Stimulated activated CD4-positive, alpha-beta T cell treated with anti-CD3 and anti-CD28 coated beads, Interleukin-4, amount 100 ng/mL, for 48 hours (primary cell): ENCODE measurements around the gene GALNT17.

Experiments
- DNase-seq, 2 donors: peaks; one replicate each; pipeline ENCODE4 v3.0.0-alpha.2; 2020; ENCODE audit warnings: low read depth in 2 of 2

The GALNT17 gene

DNA sequence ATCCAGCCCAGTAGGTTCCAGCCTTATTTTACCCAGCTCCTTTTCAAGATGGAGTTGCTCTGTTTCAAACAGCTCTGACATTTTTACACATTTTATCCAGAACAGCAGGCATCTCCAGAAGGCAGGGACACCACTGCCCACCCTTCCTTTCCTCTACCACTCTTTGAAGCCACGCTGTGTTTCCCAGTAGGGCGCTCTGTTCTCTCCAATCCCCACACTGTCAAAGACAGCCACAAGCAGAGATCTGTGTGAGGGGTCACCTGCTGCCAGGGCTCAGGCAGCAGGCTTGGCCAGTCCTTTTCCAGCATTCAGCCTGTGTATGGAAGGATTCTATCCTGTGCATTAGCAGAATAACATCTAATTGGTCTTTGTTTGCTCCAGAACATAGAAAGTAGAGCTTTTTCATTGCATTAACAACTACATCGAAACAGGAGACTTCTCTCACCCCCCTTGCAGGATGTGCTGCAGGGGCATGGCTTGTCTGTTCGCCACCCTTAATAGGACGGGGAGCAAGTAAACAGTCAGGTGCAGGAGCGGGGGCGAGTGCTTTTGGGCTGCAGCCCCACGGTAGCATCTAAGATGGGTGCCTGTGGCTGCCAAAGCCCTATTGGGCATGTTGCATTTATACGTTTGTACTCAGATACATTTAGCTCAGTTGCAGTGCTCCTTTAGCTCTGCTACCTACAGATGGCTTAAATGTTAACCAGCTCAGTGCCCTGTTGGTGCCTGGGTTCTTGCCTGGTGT lies 326.1 kb downstream of the GALNT17 start:
- no peak for DNase-seq

DNA sequence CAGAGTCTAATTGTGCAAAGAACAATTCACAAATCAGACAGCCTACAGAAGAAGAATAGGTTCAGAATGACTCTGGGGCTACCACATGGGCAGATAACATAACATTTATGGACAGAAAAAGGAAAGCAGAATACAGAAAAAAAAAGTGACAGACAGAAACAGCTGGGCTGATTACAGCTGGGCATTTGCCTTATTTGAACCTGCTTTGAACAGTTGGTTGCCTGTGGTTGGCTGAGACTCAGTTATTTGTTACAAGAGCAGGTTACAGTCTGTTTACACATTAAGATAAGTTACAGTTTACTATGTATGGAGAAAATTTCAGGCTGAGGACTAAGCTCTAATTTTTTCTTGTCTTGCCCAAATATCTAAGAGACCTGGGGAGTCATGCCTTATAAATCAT lies 327.2 kb downstream of the GALNT17 start:
- no peak for DNase-seq

DNA sequence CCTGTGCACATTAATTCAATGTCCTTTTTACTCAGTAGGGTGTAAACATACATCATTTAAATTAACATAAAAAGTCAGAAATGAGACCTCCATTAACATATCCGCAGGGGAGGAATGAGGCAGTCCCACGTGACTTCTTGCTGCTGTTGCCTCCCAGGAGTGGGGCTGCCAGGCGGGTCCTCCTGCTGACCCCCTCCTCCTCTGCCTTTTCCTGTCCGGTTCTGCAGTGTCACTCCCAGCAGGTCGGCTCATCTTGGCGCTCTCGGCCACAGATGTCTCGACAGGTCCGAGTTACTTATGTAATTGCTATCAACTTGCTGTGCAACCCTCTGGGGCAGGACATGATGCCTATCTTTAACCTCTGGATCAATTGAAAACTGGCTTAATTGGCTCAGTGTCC lies 329.6 kb downstream of the GALNT17 start:
- no peak for DNase-seq

DNA sequence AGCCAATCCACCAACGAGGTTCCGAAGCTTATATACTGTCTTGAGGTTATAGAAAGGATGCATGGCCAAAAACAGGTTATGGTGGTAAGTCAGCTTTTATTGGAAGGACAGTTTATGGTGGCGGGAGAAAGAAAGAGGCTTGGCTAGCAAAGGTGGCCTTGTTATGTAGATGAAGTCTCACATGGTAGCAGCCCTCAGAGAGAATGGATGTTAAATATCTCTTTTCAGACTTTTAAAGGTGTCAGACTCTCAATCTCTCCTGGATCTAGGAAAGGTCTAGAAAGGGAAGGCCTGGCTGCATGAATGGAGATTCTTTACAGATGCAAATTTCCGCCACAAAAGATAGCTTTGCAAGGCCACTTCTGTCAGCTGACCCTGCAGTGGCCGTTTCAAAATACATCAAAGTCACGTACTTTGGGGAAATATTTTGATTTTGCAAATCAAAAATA lies 333.8 kb downstream of the GALNT17 start:
- DNase-seq: no peak

DNA sequence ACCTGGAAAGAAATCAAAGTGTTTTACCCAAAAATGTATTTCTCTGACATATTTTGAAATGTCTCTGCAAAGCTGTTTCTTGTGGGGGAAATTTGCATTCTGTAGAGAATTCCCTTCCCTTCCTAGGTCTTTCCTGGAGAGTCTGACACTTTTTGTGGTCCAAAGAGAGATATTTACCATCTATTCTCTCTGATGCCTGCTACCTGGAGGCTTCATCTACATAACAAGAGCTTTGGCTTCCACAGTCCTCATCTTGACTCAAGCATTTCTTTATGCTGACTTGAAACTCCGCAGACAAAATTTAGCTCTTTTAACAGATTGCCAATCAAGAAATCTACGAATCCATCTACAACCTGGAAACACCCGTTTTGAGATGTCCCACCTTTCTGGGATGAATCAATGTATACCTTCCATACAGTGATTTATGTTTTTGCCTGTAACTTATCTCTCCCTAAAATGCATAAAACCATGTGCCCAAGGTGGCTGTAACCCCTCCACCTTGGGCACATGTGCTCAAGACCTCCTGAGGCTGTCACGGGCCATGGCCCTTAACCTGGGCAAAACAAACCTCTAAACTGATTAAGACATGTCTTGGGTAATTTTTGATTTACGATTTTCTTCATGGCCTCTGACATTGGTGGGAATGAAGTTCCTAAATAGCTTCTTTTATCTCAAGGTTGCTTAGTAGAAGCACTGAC lies 334.7 kb downstream of the GALNT17 start:
- no peak for DNase-seq

DNA sequence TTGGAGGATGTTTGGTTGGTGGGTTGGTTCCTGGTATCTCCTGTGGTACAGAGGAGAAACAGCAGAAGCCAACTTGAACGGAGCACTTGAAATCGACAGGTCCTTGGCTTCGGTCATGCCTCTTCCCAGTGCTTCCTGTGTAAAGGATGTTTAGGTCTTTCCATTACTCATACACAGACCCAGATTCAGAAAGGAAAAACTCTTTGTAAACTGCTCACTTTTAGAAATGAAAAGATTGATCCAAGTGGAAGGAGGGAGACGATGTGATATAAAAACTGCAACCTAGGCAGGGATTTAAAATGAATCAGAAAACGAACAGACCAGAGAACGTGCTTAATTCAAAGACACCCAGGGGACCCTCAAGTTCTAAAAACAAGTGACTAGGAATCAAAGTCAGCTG lies 338.4 kb downstream of the GALNT17 start:
- DNase-seq: no peak

DNA sequence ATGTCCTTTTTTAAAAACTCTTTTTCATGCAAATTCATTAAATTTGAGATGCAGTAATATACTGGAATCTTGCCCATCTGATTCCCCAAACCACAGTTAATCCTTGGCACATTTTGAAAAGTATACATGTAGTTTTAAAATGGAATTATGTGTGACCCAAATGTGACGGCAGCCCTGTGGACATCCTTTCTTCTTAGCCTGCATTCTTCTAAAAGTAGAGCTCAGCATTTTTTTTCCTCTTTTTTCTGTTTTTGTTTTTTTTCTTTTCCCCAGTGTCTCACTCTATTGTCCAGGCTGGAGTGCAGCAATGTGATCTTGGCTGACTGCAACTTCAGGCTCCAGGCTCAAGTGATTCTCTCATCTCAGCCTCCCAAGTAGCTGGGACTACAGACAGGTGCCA lies 338.9 kb downstream of the GALNT17 start:
- DNase-seq: no peak

DNA sequence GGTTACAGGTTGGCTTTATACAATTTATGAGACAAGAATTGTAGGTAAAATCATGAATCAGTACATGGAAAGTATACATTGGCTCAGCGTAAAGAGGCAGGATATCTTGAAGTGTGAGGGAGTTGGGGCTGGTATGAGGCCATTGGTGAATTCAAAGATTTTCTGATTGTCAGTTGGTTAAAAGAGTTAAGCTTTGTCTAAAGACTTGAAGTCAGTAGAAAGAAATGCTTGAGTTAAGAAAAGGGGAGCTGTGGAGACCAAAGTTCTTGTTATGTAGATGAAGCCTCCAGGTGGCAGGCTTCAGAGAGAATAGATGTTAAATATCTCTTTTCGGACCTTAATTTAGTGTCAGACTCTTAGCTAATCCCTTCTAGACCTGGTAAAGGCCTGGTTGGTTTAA lies 341.0 kb downstream of the GALNT17 start:
- DNase-seq: no peak

DNA sequence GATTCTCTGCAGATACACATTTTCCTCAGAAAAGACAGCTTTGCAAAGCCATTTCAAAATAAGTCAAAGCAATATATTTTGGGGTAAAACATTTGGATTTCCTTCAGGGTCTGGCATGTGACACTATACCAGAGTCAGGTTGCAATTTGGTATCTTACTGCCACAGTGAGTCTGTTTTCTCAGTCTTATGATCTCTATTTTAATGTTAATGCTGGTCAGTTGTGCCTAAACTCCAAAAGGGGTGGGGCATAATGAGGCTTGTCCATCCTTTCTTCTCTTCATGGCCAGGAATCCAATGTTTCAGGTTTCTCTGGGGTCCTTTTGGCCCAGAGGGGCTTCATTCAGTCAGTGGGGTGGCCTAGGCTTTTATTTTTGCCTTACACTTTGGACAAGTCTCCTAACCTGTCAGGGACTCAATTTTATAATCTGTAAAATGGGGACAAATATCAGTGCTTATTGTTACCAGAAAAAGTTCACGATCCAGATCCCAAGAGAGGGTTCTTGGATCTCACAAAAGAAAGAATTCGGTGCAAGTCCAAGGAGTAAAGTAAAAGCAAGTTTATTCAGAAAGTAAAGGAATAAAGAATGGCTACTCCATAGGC lies 341.5 kb downstream of the GALNT17 start:
- DNase-seq: no peak

DNA sequence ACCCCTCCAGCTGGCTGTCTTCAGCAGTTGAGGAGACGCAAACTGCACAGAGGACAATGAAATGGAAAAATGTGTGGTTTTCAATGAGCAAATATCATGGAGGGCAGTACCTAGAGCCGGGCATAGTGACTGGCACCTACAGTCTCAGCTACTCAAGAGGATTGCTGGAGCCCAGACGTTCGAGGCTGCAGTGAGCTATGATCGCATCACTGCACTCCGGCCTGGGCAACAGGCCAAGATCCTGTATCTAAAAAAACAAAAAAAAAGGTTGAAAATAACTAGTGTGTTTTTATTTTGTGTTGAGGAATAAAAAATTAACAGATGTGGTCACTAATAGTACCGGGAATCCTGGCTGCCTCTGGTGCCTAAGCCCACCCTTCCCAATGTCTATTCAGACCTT lies 345.5 kb downstream of the GALNT17 start:
- DNase-seq: no peak

DNA sequence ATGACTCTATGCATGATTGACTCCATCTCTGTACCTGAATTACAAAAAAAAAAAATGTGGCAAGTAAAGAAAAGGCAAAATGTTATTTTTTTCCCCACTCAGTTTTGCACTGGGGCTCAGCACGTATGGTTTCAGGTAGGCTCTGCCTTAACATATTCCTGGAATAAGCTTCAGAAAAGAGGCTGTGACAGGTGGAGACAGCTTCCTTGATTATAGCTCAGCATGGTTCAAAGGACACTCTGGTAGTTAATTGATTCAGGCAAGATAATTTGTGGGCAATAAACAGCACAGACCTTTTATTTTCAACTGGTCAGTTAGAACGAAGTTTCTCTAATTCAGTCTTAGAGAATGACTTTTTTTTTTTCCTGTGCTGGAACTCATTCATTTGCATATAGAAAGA lies 347.3 kb downstream of the GALNT17 start:
- DNase-seq: no peak

DNA sequence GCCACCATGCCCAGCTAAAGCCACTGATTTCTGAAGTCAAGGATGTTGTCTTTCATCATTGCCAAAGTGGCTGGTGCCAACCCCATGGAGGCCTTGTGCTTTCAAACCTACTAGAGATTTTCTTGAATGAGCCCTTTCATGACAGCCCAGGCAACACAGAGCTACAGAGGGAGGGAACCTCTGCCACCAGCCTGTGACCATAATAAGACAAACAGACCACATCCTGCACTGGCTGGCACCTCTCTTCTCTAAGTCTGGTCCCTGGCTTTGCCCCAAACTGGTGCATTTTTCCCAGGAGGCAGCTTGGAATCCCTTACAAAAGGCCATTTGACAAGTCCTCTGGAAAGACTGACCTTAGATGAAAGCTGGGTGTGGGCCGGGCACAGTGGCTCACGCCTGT lies 348.8 kb downstream of the GALNT17 start:
- DNase-seq: no peak

DNA sequence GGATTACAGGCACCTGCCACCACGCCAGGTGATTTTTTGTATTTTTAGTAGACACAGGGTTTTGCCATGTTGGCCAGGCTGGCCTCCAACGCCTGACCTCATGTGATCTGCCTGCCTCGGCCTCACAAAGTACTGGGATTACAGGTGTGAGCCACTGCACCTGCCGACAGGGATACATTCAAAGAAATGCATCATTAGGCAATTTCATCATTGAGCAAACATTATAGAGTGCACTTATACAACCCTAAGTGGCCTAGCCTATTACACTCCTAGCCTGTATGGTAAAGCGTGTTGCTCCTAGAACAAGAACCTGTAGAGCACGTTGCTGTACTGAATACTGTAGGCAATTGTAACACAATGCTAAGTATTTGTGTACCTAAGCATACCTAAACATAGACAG lies 350.3 kb downstream of the GALNT17 start:
- DNase-seq: no peak

DNA sequence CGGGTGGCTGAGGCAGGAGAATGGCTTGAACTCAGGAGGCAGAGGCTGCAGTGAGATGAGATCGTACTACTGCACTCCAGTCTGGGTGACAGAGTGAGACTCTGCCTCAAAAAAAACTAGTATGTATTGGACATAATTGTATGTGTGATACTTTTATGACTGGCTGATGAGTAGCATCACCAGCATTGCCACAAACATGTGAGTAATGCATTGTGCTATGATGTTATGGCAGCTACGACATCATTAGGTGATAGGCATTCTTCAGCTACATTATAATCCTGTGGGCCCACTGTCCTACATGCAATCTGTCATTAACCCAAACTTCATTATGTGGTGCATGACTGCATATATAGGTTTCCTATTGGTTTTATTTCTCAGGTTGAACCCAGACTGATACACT lies 352.4 kb downstream of the GALNT17 start:
- no peak for DNase-seq

DNA sequence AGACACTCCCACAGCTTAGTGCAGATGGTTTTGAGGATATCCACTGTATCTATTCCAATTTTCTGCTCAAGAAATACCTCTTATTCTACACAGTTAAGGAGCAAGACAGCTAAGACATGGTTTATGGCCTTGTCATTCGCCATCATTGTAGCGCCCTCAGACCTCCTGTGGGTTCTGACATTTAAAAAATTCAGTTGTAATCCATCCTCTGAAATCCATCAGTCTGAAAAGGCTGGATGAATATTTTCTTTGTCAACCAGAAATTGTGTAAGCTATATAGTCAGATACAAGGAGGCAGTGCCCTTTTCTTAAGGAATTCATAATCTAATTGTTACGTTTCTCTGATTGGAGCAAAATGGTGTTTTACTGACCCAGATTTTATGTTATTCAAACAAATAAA lies 353.6 kb downstream of the GALNT17 start:
- no peak for DNase-seq

DNA sequence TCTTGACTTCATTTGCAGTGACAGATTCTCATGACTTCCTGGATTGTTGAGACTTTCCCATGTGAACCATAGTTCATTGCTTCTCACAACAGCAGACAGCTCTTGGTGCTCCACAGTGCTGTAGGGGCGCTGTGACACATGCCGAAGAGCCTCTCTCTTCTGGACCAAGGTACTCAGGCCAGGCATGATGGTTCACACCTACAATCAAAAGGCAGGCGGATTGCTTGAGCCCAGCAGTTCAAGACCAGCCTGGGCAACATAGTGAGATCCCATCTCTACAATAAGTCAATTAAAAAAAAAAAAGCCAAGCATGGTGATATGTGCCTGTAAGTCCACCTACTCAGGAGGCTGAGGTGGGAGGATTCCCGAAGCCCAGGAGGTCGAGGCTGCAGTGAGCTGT lies 354.5 kb downstream of the GALNT17 start:
- no peak for DNase-seq

DNA sequence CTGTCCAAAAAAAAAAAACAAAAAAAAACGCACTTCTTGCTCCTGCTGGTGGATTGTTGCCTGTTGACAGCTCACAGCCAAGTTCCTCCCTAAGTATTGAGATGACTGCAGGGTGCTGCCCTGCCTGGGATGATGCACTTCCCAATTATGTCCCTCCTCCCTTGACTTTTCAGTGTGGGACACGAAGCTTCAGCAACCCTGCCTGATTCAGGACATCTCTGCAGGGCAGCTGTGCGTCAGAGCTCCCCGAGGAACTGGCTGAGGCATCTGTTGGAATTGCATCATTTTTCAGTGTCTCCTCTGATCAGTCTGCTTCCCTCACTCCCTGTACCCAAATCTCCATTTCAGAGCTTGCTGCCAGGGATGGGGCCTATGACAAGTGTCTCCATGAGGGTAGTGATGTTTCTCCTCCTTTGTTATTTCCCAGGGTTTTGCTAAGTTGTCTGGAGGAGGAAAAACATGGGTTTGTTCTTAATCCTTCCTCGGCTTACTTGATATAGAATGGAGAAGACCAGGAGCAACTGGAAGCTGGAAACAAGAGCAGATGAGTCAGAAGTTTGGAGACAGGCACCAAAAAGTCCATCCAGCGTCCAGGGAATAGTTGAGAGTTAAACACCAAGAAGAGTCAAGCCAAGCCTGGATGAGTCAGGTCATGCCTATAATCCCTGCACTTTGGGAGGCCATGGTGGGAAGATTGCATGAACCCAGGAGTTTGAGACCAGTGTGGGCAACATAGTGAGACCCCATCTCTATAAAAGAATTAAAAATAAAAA lies 355.1 kb downstream of the GALNT17 start:
- no peak for DNase-seq

DNA sequence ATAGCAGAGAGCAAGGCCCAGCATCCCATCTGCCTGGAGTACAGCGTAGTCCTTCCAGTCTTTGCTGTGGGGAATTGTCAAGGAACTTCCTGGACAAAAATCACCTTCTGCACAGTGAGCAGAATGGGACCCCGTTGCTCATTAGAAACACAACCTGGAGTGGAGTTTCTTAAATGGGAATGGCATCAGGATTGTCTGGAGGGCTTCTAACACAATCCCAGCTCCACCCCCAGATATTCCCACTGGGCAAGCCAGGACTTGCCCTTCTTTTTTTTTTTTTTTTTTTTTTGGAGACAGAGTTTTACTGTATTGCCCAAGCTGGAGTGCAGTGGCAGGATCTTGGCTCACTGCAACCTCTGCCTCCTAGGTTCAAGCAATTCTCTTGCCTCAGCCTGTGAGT lies 356.4 kb downstream of the GALNT17 start:
- DNase-seq: no peak

DNA sequence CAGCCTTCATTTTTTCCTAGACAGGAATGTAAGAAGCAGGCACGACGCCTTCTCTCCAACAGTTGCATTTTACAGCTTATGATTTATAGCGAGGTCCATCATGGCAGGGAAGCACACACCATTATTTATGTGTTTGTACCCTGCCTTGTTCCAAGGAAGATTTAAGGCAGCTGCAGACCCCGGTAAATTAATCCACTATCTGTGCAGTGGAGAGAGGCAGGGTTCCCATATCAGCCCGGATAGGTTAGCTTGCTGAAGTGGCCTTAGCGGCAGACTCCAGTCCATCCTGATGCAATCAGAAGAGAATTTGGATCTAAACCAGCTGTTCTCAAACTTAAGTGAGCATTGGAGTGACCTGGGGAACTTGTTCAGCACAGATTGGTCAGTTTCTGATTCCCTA lies 359.4 kb downstream of the GALNT17 start:
- DNase-seq: no peak

DNA sequence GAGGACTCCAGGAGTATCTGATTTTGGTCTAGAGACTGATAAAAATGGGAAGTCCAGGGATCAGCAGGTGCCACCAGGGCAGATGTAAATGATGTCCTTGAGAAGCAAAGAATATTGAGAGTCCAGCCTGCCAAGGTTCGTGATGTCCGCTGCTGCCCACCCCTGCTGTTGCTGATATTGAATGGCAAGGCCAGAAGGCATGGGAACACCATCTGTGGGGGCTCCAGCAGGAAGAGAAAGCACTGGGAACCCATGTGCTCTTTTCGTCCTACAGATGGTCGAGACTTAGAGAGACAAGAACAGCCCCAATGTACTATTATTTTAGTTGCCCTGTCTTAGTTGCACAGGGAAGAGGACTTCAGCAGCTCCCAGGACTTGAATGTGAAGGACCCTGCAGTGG lies 363.9 kb downstream of the GALNT17 start:
- DNase-seq: no peak

DNA sequence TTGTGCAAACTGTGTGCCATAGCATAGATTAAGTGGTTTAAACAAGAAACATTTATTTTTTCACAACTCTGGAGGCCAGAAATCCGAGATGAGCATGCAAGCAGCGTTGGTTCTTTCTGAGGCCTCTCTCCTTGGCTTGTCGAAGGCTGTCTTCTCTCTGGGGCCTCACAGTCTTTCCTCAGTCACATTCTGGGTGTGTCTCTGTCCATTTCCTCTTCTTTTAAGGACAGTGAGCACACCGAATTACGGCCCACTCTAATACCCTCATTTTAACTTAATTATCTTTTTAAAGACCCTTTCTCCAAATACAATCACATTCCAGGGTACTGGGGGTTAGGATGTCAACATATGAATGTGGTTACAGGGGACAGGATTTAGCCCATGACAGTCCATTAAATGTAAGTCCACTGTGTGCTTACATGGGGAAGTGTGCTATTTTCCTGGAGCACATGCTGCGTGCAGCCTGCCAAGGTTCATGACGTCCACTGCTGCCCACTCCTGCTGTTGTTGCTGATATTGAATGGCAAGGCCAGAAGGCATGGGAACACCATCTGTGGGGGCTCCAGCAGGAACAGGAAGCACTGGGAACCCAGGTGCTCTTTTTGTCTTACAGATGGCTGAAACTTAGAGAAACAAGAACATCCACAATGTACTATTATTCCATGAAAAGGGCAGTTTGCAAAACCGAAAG lies 365.5 kb downstream of the GALNT17 start:
- DNase-seq: no peak

DNA sequence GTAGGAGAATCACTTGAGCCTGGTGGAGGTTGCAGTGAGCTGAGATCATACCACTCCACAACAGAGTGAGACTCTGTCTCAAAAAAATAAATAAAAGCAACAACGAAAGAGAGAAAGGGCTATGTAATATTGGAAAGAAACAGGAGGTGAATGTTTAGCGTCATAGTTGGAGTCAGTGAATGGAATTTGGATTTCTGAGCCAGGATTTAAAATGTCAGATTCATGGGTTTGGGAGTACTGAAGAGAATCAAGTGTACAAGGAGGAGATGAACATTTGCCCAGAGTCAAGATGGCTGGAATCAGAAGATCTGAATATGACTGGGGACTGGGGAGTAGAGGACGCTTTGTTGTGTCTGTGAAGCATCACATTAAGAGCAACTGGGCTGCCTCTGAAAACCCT lies 366.4 kb downstream of the GALNT17 start:
- no peak for DNase-seq
